AG09319 (cell line): ENCODE measurements around the gene ID2.

Experiments
- DNase-seq: peaks from one replicate; pipeline ENCODE4 v3.0.0-alpha.2; 2010; ENCODE audit warnings: low read depth; ENCODE audit errors: extremely low read depth
- CTCF ChIP-seq: IDR thresholded peaks from 2 replicates; pipeline ENCODE4 v1.5.1; 2011; ENCODE audit warnings: low read depth, mild to moderate bottlenecking, inconsistent platforms, low read length, moderate library complexity

ID2 gene

GRCh38 chr2:8704906-8705305 is 23.1 kb downstream of the ID2 start:
- no peak for TF ChIP-seq CTCF
- no peak for DNase-seq

GRCh38 chr2:8709611-8710010 is 27.8 kb downstream of the ID2 start:
- no peak for TF ChIP-seq CTCF
- no peak for DNase-seq

- no peak for DNase-seq
- TF ChIP-seq CTCF, result no peak
These were observed 29.1 kb downstream of the ID2 start for GRCh38 chr2:8710951-8711350.

GRCh38 chr2:8714283-8714682 is 32.4 kb downstream of the ID2 start:
- no peak for TF ChIP-seq CTCF
- no peak for DNase-seq

GRCh38 chr2:8714971-8715370 is 33.1 kb downstream of the ID2 start:
- TF ChIP-seq CTCF, result no peak
- DNase-seq, result no peak

- DNase-seq, result no peak
- no peak for TF ChIP-seq CTCF
These were observed 37.7 kb downstream of the ID2 start for GRCh38 chr2:8719528-8719927.

- no peak for DNase-seq
- no peak for TF ChIP-seq CTCF
These were observed 38.9 kb downstream of the ID2 start for GRCh38 chr2:8720741-8721140.
